Endothelial cell of umbilical vein (primary cell): ENCODE results near the gene FGD5. TPM values are rescaled to one million over a fixed set of nuclear protein-coding genes. Genes with fewer than 3 reads are reported as not detected.

ENCODE experiments used
- BruUV-seq: library from RNA; stranded (reverse); fragments of 400-500 nt; replicated peaks from 2 replicates; lab custom pipeline; 2021; lab: Mats Ljungman, UMichigan
- CTCF ChIA-PET: fragments of 300-600, 350-600 bp; sonication (Branson Sonifier 250); formaldehyde crosslinking; loops from one replicate; lab custom pipeline; 2021; ENCODE audit warnings: antibody characterized with exemption, inconsistent platforms; lab: Charles Lee
- POLR2A ChIA-PET: fragments of 300-600, 350-600 bp; sonication (Branson Sonifier 250); formaldehyde crosslinking; loops from one replicate; lab custom pipeline; 2021; ENCODE audit warnings: antibody characterized with exemption, inconsistent platforms; lab: Charles Lee
- DNase-seq: peaks from one replicate; pipeline ENCODE4 v3.0.0-alpha.2; 2011; ENCODE audit warnings: low read depth, low spot score
- FAIRE-seq: peaks from 2 replicates; lab custom pipeline; 2011; peaks lifted over from hg19 to GRCh38; lab: Jason Lieb, UNC
- H2AFZ ChIP-seq: 2 replicates; pipeline ENCODE4 v1.6.0; 2012; ENCODE audit warnings: low read depth, low read length, control low read depth, inconsistent platforms
- H3K27ac ChIP-seq: 2 replicates; pipeline ENCODE4 v1.5.1; 2011; ENCODE audit warnings: low read depth, mild to moderate bottlenecking, control low read depth, low read length, moderate library complexity; ENCODE audit not compliant: insufficient read depth
- H3K27me3 ChIP-seq, 2 experiments: 2 replicates each; pipeline versions ENCODE4 v1.6.0 to v1.6.1; 2011; ENCODE audit warnings: low read length in 2 of 2, mixed read lengths in 1 of 2; ENCODE audit not compliant: control insufficient read depth in 2 of 2, insufficient read depth in 2 of 2
- H3K36me3 ChIP-seq, 2 experiments: 2 replicates in 1 of 2; 3 replicates in 1 of 2; pipeline ENCODE4 v1.5.1; 2011; ENCODE audit warnings: low read length in 2 of 2, mild to moderate bottlenecking in 1 of 2, moderate library complexity in 1 of 2; ENCODE audit not compliant: control insufficient read depth in 2 of 2, insufficient read depth in 2 of 2; ENCODE audit errors: extremely low read depth in 1 of 2
- H3K4me1 ChIP-seq: 3 replicates; pipeline ENCODE4 v1.5.1; 2011; ENCODE audit warnings: mild to moderate bottlenecking, low read length; ENCODE audit not compliant: control insufficient read depth, insufficient read depth; ENCODE audit errors: extremely low read depth
- H3K4me2 ChIP-seq: 2 replicates; pipeline ENCODE4 v1.6.1; 2011; ENCODE audit warnings: low read length, control low read depth, mixed read lengths; ENCODE audit not compliant: insufficient read depth
- H3K4me3 ChIP-seq, 3 experiments: fragments of 200-600 bp in 1 of 3; sonication (generic), shearing (Covaris generic) in 1 of 3; replicated peaks in 1 of 3; 2 replicates each; pipeline ENCODE4 v1.5.1; 2011 to 2016; ENCODE audit warnings: control low read depth in 3 of 3, low read length in 3 of 3, mild to moderate bottlenecking in 2 of 3, inconsistent platforms in 1 of 3, low read depth in 1 of 3, moderate library complexity in 1 of 3; ENCODE audit not compliant: insufficient read depth in 1 of 3
- H3K79me2 ChIP-seq: 2 replicates; pipeline ENCODE4 v1.6.0; 2012; ENCODE audit warnings: low read length, inconsistent platforms; ENCODE audit not compliant: control insufficient read depth, insufficient read depth
- H3K9ac ChIP-seq: replicated peaks from 2 replicates; pipeline ENCODE3; 2011; ENCODE audit warnings: low read length, control low read depth; ENCODE audit not compliant: insufficient read depth; ENCODE audit errors: extremely low read depth
- H3K9me1 ChIP-seq: replicated peaks from 3 replicates; pipeline ENCODE4 v1.6.0; 2011; ENCODE audit warnings: mild to moderate bottlenecking, low read length; ENCODE audit not compliant: control insufficient read depth, insufficient read depth; ENCODE audit errors: extremely low read depth
- H3K9me3 ChIP-seq: replicated peaks from 2 replicates; pipeline ENCODE4 v1.5.1; 2012; ENCODE audit warnings: low read length, inconsistent platforms; ENCODE audit not compliant: control insufficient read depth, insufficient read depth
- H4K20me1 ChIP-seq: replicated peaks from 2 replicates; pipeline ENCODE3; 2011; ENCODE audit warnings: mild to moderate bottlenecking, low read length; ENCODE audit not compliant: control insufficient read depth, insufficient read depth; ENCODE audit errors: extremely low read depth
- EZH2 ChIP-seq: IDR thresholded peaks from 2 replicates; pipeline ENCODE4 v1.6.1; 2012; ENCODE audit warnings: borderline replicate concordance, low read depth, mild to moderate bottlenecking, moderate library complexity, low read length, inconsistent platforms; ENCODE audit not compliant: severe bottlenecking
- GATA2 ChIP-seq: IDR thresholded peaks from 2 replicates; pipeline ENCODE4 v1.7.0; 2011; ENCODE audit warnings: low read depth, mild to moderate bottlenecking, moderate library complexity, mixed read lengths, low read length; ENCODE audit not compliant: insufficient read length, insufficient read depth
- JUN ChIP-seq: IDR thresholded peaks from 2 replicates; pipeline ENCODE4 v1.6.1; 2011; ENCODE audit warnings: borderline replicate concordance, low read depth; ENCODE audit not compliant: insufficient read length, insufficient read depth
- POLR2A ChIP-seq: IDR thresholded peaks from 2 replicates; pipeline ENCODE4 v1.6.1; 2012; ENCODE audit warnings: low read depth, mild to moderate bottlenecking, control low read depth, low read length
- POLR2AphosphoS5 ChIP-seq: IDR thresholded peaks from 2 replicates; pipeline ENCODE4 v1.6.1; 2012; ENCODE audit warnings: low read depth, mild to moderate bottlenecking, control low read depth, low read length, moderate library complexity; ENCODE audit not compliant: insufficient read depth
- dilution Hi-C: fragments of 300-500 bp; cut with MboI; formaldehyde crosslinking; loops from one replicate; pipeline ENCODE4 v1.15.0; 2019; ENCODE audit warnings: low sequenced_read_pairs; ENCODE audit not compliant: extremely low pct_ligation_motif_present
- intact Hi-C: fragments of 100-400 bp; cut with micrococcal nuclease; formaldehyde crosslinking; loops from one replicate; pipeline ENCODE4 v1.10.0; 2022
- polyA plus RNA-seq, 4 experiments: library from polyadenylated mRNA; depleted of rRNA in 3 of 4; stranded (reverse) in 3 of 4; unstranded in 1 of 4; fragments of >200 nt; gene quantifications; 2 replicates each; pipeline versions ENCODE4 v1.2.1 to v1.2.3, GENCODE V29; 2011 to 2012; ENCODE audit warnings: missing spikeins in 1 of 4
- total RNA-seq: library from RNA; stranded (reverse); gene quantifications from 2 replicates; pipeline ENCODE4 v1.2.3, GENCODE V29; 2021
- TF ChIP-seq, protein P1 (sequence below): IDR thresholded peaks from 2 replicates; pipeline ENCODE4 v1.6.1; 2011; ENCODE audit not compliant: insufficient read depth, insufficient read length
- TF ChIP-seq, protein P2 (sequence below), 2 donors: IDR thresholded peaks; 1 replicate in 1 of 2; 2 replicates in 1 of 2; pipeline ENCODE4 v1.5.1; 2011; ENCODE audit warnings: low read length in 2 of 2, mild to moderate bottlenecking in 2 of 2, moderate library complexity in 2 of 2, control low read depth in 1 of 2, inconsistent platforms in 1 of 2, low read depth in 1 of 2; ENCODE audit not compliant: insufficient read depth in 1 of 2; ENCODE audit errors: extremely low read depth in 1 of 2

The FGD5 gene
- total and polyA plus RNA-seq, 2 donors (not counting 3 experiments of a cell fraction or from before 2014, with no cell fraction given), result 49.6 to 134 TPM

DNA sequence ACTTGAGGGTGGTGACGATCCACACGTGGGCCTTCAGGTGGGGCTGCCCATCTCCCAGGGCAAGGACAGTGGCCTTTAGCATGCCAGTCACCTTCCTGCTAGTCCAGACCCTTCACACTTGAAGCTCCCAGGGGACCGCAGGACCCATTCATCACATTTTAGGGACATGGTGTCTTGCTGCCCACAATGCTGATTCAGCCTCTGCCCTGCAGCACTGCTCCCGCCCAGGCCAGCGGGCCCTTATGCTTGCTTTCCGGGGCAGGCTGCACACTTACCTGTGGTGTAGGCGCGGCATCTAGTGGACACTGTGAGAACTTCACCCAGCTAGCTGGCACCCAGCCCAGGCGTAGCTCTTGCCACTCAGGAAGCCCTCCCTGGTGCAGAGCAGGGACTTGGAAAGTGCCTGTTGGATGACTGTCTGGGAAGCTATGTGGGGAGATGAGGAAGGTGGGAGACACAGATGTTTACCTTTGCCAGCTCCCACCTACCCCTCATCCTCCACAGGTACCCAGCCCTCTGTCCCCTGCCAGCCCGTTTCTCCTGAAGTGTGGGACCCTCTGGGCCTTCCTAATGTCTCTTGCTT, 102.4 kb downstream of the FGD5 start:
- H3K79me2 ChIP-seq, result no peaks in the 10 kb centered on the region
- dilution Hi-C loops (no loop called here), intact Hi-C loops (loop anchor here (1.0 kb wide), 4 partner anchors 110 to 288 kb away; no protein-coding TSS in a partner anchor)
- no peak overlapping the region for H3K27ac ChIP-seq
- no peak overlapping the region for H3K4me3 ChIP-seq
- DNase-seq (peak; percentile 96), FAIRE-seq (peak; percentile 98)
- no peaks in the 10 kb centered on the region for H3K27me3 ChIP-seq
- CTCF ChIA-PET, result interaction anchor here (0.6 to 7.3 kb wide), 29 partner anchors 9 to 289 kb away, joined by 3 to 77 read pairs (median 4); partner anchors contain the start of genes C3orf20 and CCDC174
- H3K4me2 ChIP-seq, result no peak overlapping the region
- peaks cover 7 to 56% of the 10 kb centered on the region in 2 experiments for H3K36me3 ChIP-seq
- H2AFZ ChIP-seq, result no peak overlapping the region
- H3K9me3 ChIP-seq, result no peaks in the 10 kb centered on the region
- no peaks in the 10 kb centered on the region for H4K20me1 ChIP-seq
- TF ChIP-seq POLR2AphosphoS5 (peak; percentile 57), JUN (no peak), GATA2 (no peak), EZH2 (no peak), POLR2A (no peak)
- TF ChIP-seq, protein P1, sequence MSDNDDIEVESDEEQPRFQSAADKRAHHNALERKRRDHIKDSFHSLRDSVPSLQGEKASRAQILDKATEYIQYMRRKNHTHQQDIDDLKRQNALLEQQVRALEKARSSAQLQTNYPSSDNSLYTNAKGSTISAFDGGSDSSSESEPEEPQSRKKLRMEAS, result no peak
- TF ChIP-seq, protein P2, sequence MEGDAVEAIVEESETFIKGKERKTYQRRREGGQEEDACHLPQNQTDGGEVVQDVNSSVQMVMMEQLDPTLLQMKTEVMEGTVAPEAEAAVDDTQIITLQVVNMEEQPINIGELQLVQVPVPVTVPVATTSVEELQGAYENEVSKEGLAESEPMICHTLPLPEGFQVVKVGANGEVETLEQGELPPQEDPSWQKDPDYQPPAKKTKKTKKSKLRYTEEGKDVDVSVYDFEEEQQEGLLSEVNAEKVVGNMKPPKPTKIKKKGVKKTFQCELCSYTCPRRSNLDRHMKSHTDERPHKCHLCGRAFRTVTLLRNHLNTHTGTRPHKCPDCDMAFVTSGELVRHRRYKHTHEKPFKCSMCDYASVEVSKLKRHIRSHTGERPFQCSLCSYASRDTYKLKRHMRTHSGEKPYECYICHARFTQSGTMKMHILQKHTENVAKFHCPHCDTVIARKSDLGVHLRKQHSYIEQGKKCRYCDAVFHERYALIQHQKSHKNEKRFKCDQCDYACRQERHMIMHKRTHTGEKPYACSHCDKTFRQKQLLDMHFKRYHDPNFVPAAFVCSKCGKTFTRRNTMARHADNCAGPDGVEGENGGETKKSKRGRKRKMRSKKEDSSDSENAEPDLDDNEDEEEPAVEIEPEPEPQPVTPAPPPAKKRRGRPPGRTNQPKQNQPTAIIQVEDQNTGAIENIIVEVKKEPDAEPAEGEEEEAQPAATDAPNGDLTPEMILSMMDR (IDR thresholded peaks at IDR 0.05; ENCODE audit: extremely low read depth in 1 of 2, insufficient read depth in 1 of 2, low read depth in 1 of 2, low read length in 2 of 2), result peak; percentile 93
- no TSS peak for BruUV-seq
- H3K4me1 ChIP-seq, result peaks cover 4% of the 10 kb centered on the region
- H3K9ac ChIP-seq, result no peak overlapping the region
- no peaks in the 10 kb centered on the region for H3K9me1 ChIP-seq
- POLR2A ChIA-PET, result interaction anchor here (0.6 kb wide), 1 partner anchor 36 kb away, joined by 3 read pairs; no protein-coding TSS in a partner anchor
